CD4-positive, alpha-beta T cell (primary cell): Measurements from ENCODE around the gene USP53. TPM values are rescaled to one million over a fixed set of nuclear protein-coding genes. Genes with fewer than 3 reads are reported as not detected.

Source experiments
- ATAC-seq: fragments of 200-7000 bp; cut with Tn5 transposase; one replicate; pipeline ENCODE4 v1.10.0; 2022; ENCODE audit warnings: mild to moderate bottlenecking; ENCODE audit not compliant: poor library complexity
- CTCF ChIA-PET: fragments of 350-600 bp; sonication (Branson Sonifier 250); formaldehyde crosslinking; loops from one replicate; lab custom pipeline; 2021; ENCODE audit warnings: antibody characterized with exemption, inconsistent platforms; lab: Charles Lee
- POLR2A ChIA-PET: fragments of 350-600 bp; sonication (Branson Sonifier 250); formaldehyde crosslinking; loops from one replicate; lab custom pipeline; 2021; ENCODE audit warnings: antibody characterized with exemption, inconsistent platforms; lab: Charles Lee
- DNase-seq, 14 experiments: peaks; one replicate each; pipeline ENCODE4 v3.0.0-alpha.2; 2013 to 2020; ENCODE audit warnings: mixed read lengths in 2 of 14
- H3K27ac ChIP-seq, 2 donors: one replicate each; pipeline versions ENCODE4 v1.5.1 to v1.7.0; 2013; ENCODE audit warnings: low read length in 2 of 2, low read depth in 1 of 2, mild to moderate bottlenecking in 1 of 2
- H3K27me3 ChIP-seq, 2 experiments: 1 replicate in 1 of 2; 2 replicates in 1 of 2; pipeline versions ENCODE4 v1.6.1 to v1.7.0; 2013; ENCODE audit warnings: low read length in 2 of 2, control low read depth in 1 of 2, mild to moderate bottlenecking in 1 of 2, moderate library complexity in 1 of 2; ENCODE audit not compliant: insufficient read depth in 2 of 2, control insufficient read depth in 1 of 2
- H3K36me3 ChIP-seq: one replicate; pipeline ENCODE4 v1.6.1; 2013; ENCODE audit warnings: low read length, control low read depth; ENCODE audit not compliant: insufficient read depth
- H3K4me1 ChIP-seq: one replicate; pipeline ENCODE4 v1.6.1; 2013; ENCODE audit warnings: low read length, control low read depth; ENCODE audit not compliant: insufficient read depth
- H3K4me3 ChIP-seq: one replicate; pipeline ENCODE4 v1.5.1; 2013; ENCODE audit warnings: mild to moderate bottlenecking, low read length, moderate library complexity
- H3K9me3 ChIP-seq, 2 experiments: 1 replicate in 1 of 2; 2 replicates in 1 of 2; pipeline versions ENCODE4 v1.6.1 to v1.7.0; 2013; ENCODE audit warnings: low read length in 2 of 2, mild to moderate bottlenecking in 2 of 2, control low read depth in 1 of 2, moderate library complexity in 1 of 2; ENCODE audit not compliant: control insufficient read depth in 1 of 2, insufficient read depth in 1 of 2
- H3K27ac Mint-ChIP-seq: one replicate; pipeline ENCODE4 v1.8.0; 2020; ENCODE audit warnings: mixed read lengths
- H3K27me3 Mint-ChIP-seq: one replicate; pipeline ENCODE4 v1.8.0; 2021; ENCODE audit warnings: mixed read lengths
- H3K36me3 Mint-ChIP-seq: one replicate; pipeline ENCODE4 v1.8.0; 2021; ENCODE audit warnings: low read depth, mixed read lengths
- H3K4me1 Mint-ChIP-seq: one replicate; pipeline ENCODE4 v1.8.0; 2021; ENCODE audit warnings: low read depth, mixed read lengths
- H3K4me3 Mint-ChIP-seq: one replicate; pipeline ENCODE4 v1.8.0; 2020; ENCODE audit warnings: mild to moderate bottlenecking, mixed read lengths
- H3K9me3 Mint-ChIP-seq: one replicate; pipeline ENCODE4 v1.8.0; 2020; ENCODE audit warnings: mixed read lengths
- CTCF ChIP-seq: fragments of 200-600 bp; IDR thresholded peaks from one replicate; pipeline ENCODE4 v1.8.0; 2022; ENCODE audit warnings: antibody characterized with exemption, mild to moderate bottlenecking
- intact Hi-C, 2 experiments: fragments of 100-400 bp; cut with DNase I in 1 of 2; cut with micrococcal nuclease in 1 of 2; formaldehyde crosslinking; loops; one replicate each; pipeline versions ENCODE4 v1.15.1 to v1.9.0; 2023 to 2025; cut with DNase I, micrococcal nuclease
- total RNA-seq, 174 experiments: library from RNA in 2 of 174; stranded (reverse) in 2 of 174; gene quantifications; one replicate each; pipeline ENCODE4 v1.2.3 and lab custom pipeline; 2021 to 2026

The USP53 gene
- total RNA-seq, 2 experiments from 2014 or later = 15.1 to 15.5 TPM

- Mint-ChIP-seq H3K4me1 (peaks cover 76% of the 10 kb centered on the region), H3K4me3 (no peak overlapping the region), H3K27me3 (no peaks in the 10 kb centered on the region), H3K9me3 (no peaks in the 10 kb centered on the region), H3K27ac (no peak overlapping the region), H3K36me3 (peaks cover 56% of the 10 kb centered on the region)
- no peak overlapping the region for H3K4me3 ChIP-seq
- ATAC-seq (peak; percentile 48), DNase-seq (peak in 1 of 14 experiments; percentile 17)
- ChIA-PET CTCF (no interaction called here), POLR2A (interaction anchor here (1.9 kb wide), 1 partner anchor 21 kb away, joined by 7 read pairs; the partner anchor contains the start of gene USP53)
- TF ChIP-seq CTCF = no peak
- H3K36me3 ChIP-seq = peaks cover 7% of the 10 kb centered on the region
- H3K4me1 ChIP-seq = peaks cover 6% of the 10 kb centered on the region
- H3K9me3 ChIP-seq = no peaks in the 10 kb centered on the region
- no peaks in the 10 kb centered on the region for H3K27me3 ChIP-seq
- intact Hi-C loops = loop anchor here in 1 of 2 experiments (2.0 kb wide), 1 partner anchor 21 kb away; the partner anchor contains the start of gene USP53
- no peak overlapping the region for H3K27ac ChIP-seq
Observed at GRCh38 chr4:119233750-119234149, 21.2 kb downstream of the USP53 start.

- H3K4me3 ChIP-seq = no peak overlapping the region
- TF ChIP-seq CTCF = no peak
- peaks cover 68% of the 10 kb centered on the region for H3K36me3 Mint-ChIP-seq
- H3K9me3 Mint-ChIP-seq = no peaks in the 10 kb centered on the region
- ATAC-seq (no peak), DNase-seq (no peak)
- intact Hi-C loops = no loop called here
- no peak overlapping the region for H3K4me3 Mint-ChIP-seq
- no peak overlapping the region for H3K27ac ChIP-seq
- H3K27me3 ChIP-seq = no peaks in the 10 kb centered on the region
- H3K27ac Mint-ChIP-seq = no peak overlapping the region
- H3K9me3 ChIP-seq = no peaks in the 10 kb centered on the region
- no peaks in the 10 kb centered on the region for H3K27me3 Mint-ChIP-seq
- ChIA-PET POLR2A (interaction anchor here (1.6 kb wide), 1 partner anchor 25 kb away, joined by 5 read pairs; the partner anchor contains the start of gene USP53), CTCF (no interaction called here)
- H3K4me1 ChIP-seq = peaks cover 6% of the 10 kb centered on the region
- H3K4me1 Mint-ChIP-seq = peaks cover 47% of the 10 kb centered on the region
- peaks cover 14% of the 10 kb centered on the region for H3K36me3 ChIP-seq
Observed at GRCh38 chr4:119237201-119237600, 24.7 kb downstream of the USP53 start.

- H3K9me3 Mint-ChIP-seq = no peaks in the 10 kb centered on the region
- H3K36me3 Mint-ChIP-seq = peaks cover 69% of the 10 kb centered on the region
- H3K27me3 ChIP-seq = no peaks in the 10 kb centered on the region
- ChIA-PET CTCF (no interaction called here), POLR2A (interaction anchor here (1.6 kb wide), 1 partner anchor 25 kb away, joined by 5 read pairs; the partner anchor contains the start of gene USP53)
- TF ChIP-seq CTCF = no peak
- intact Hi-C loops = no loop called here
- H3K27ac ChIP-seq = no peak overlapping the region
- H3K4me3 Mint-ChIP-seq = no peak overlapping the region
- peaks cover 6% of the 10 kb centered on the region for H3K4me1 ChIP-seq
- H3K4me3 ChIP-seq = no peak overlapping the region
- peak overlapping the region; percentile 37 for H3K27ac Mint-ChIP-seq
- H3K36me3 ChIP-seq = peaks cover 14% of the 10 kb centered on the region
- peaks cover 42% of the 10 kb centered on the region for H3K4me1 Mint-ChIP-seq
- no peaks in the 10 kb centered on the region for H3K27me3 Mint-ChIP-seq
- H3K9me3 ChIP-seq = no peaks in the 10 kb centered on the region
- no peak for DNase-seq
- ATAC-seq = no peak
Observed at GRCh38 chr4:119237642-119238041, 25.1 kb downstream of the USP53 start.
